SK-N-DZ (cell line): ENCODE data around the gene HYAL2.

Experiments
- DNase-seq: peaks from one replicate; pipeline ENCODE4 v3.0.0-alpha.2; 2015; ENCODE audit warnings: low spot score

HYAL2 gene

GRCh38 chr3:50271314-50271936 is 51.1 kb downstream of the HYAL2 start:
- DNase-seq = no peak

GRCh38 chr3:50270422-50271224 is 51.9 kb downstream of the HYAL2 start:
- no peak for DNase-seq

GRCh38 chr3:50269977-50270413 is 52.5 kb downstream of the HYAL2 start:
- DNase-seq = no peak

GRCh38 chr3:50269460-50269859 is 53.1 kb downstream of the HYAL2 start:
- no peak for DNase-seq

- DNase-seq = no peak
These were observed 53.7 kb downstream of the HYAL2 start, which contains the start of gene SEMA3B for GRCh38 chr3:50268703-50269451. Gene SEMA3B (plus strand): TSS chr3:50269147. CDS start chr3:50269241, 94 bp downstream.

GRCh38 chr3:50268276-50268675 is 54.3 kb downstream of the HYAL2 start:
- no peak for DNase-seq
